Kidney (tissue), 22 donors: Measurements from ENCODE around the gene LCE6A. TPM values are rescaled to one million over a fixed set of nuclear protein-coding genes. Genes with fewer than 3 reads are reported as not detected.

Experiments
- DNase-seq, 5 donors: peaks; one replicate each; pipeline ENCODE4 v3.0.0-alpha.2; 2013 to 2020
- FAIRE-seq: peaks from 2 replicates; lab custom pipeline; 2012; peaks lifted over from hg19 to GRCh38; lab: Jason Lieb, UNC
- H3K27ac ChIP-seq, 2 donors: one replicate each; pipeline ENCODE4 v1.7.0; 2013; ENCODE audit warnings: low read depth in 2 of 2, low read length in 2 of 2, inconsistent platforms in 1 of 2
- H3K27me3 ChIP-seq: one replicate; pipeline ENCODE4 v1.7.1; 2013; ENCODE audit warnings: low read length, inconsistent platforms; ENCODE audit not compliant: control insufficient read depth, insufficient read depth
- H3K36me3 ChIP-seq, 3 donors: one replicate each; pipeline versions ENCODE4 v1.7.0 to v1.7.1; 2013; ENCODE audit warnings: low read length in 3 of 3, control low read depth in 1 of 3, inconsistent platforms in 1 of 3; ENCODE audit not compliant: insufficient read depth in 3 of 3, control insufficient read depth in 2 of 3
- H3K4me1 ChIP-seq, 3 donors: one replicate each; pipeline versions ENCODE4 v1.7.0 to v1.7.1; 2013; ENCODE audit warnings: low read length in 3 of 3, inconsistent platforms in 1 of 3, low read depth in 1 of 3; ENCODE audit not compliant: control insufficient read depth in 2 of 3, insufficient read depth in 2 of 3
- H3K4me3 ChIP-seq, 3 donors: one replicate each; pipeline versions ENCODE4 v1.7.0 to v1.8.1; 2013; ENCODE audit warnings: low read length in 3 of 3, control low read depth in 1 of 3, inconsistent platforms in 1 of 3
- H3K9ac ChIP-seq, 3 donors: one replicate each; pipeline versions ENCODE4 v1.7.0 to v1.7.1; 2013; ENCODE audit warnings: low read length in 3 of 3, control low read depth in 1 of 3, inconsistent platforms in 1 of 3
- H3K9me3 ChIP-seq, 3 donors: one replicate each; pipeline versions ENCODE4 v1.7.0 to v1.7.1; 2013; ENCODE audit warnings: low read length in 3 of 3, control low read depth in 1 of 3, inconsistent platforms in 1 of 3; ENCODE audit not compliant: control insufficient read depth in 2 of 3, insufficient read depth in 1 of 3
- CTCF ChIP-seq: IDR thresholded peaks from 3 replicates; pipeline ENCODE4 v1.5.1; 2012; ENCODE audit warnings: mild to moderate bottlenecking, moderate library complexity, borderline replicate concordance; ENCODE audit not compliant: insufficient read depth; ENCODE audit errors: extremely low read depth
- intact Hi-C: fragments of 100-400 bp; cut with DNase I; formaldehyde crosslinking; loops from one replicate; pipeline ENCODE4 v1.11.1; 2022
- long read RNA-seq, 10 donors: library from polyadenylated mRNA in 1 of 10; unstranded in 1 of 10; transcript quantifications; one replicate each; pipeline ENCODE4 v2.0.0 and lab custom pipeline, GENCODE V29; 2021 to 2026
- polyA plus RNA-seq: library from polyadenylated mRNA; stranded (reverse); fragments of 350-450 nt; fragmentation: Illumina TruSeq; extraction: RNeasy Lipid Tissue Mini Kit (QIAGEN cat#74804); gene quantifications from one replicate; pipeline ENCODE4 v1.2.3, GENCODE V29; 2014; ENCODE audit warnings: low read depth, low replicate concordance; ENCODE audit not compliant: insufficient read depth
- total RNA-seq: library from RNA; stranded (reverse); fragmentation: NEBNext Ultra II Directional; extraction: Animal tissue kit (Norgen Biotek cat#: 25700); gene quantifications from one replicate; pipeline ENCODE4 v1.2.1, GENCODE V29; 2021
- donor health status: control.
- donor health status: control.
- donor health status: control.
- donor health status: control.
- donor health status: control.
- donor health status: DM: yes; HTN: yes; CAD: no.
- donor health status: Normal renal cell carcinoma (clear cell type).

The LCE6A gene, protein sequence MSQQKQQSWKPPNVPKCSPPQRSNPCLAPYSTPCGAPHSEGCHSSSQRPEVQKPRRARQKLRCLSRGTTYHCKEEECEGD
- total RNA-seq, result not detected
- not detected for polyA plus RNA-seq
- long read RNA-seq, donor 1, result 0 reads
- long read RNA-seq, donor 2, result 0 reads
- long read RNA-seq, donor 3, result 0 reads
- long read RNA-seq, donor 4, result 0 reads
- long read RNA-seq, donor 5, result 0 reads
- long read RNA-seq, donor 6, result 0 reads
- long read RNA-seq, donor 7, result 0 reads
- long read RNA-seq, donor 8, result 0 reads
- long read RNA-seq, donor 9, result 0 reads
- long read RNA-seq, donor 10, result 0 reads

DNA sequence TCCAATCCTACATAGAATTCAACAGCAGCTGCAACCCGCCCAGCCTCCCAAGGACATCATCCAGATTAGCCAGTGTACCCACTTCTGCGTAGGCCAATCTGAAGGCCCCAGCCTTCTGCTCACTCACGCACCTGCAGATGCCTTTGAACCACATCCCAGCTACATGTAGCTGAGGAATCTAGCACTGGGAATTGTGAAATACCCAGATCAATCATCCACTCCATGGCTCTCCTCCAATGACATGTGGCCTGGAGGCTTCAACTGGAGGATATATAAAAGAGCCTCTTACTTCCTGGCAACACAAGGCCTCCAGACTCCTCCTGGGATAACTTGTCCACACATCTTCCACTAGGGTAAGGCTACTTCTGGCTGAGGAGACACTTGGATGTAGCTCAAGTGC lies at the start of gene LCE6A:
Gene LCE6A (plus strand): TSS at position 301 of the 400 bp plus-strand sequence. CDS start 665 bp downstream, outside the sequence.
- Histone ChIP-seq H3K4me1 (no peaks in the 10 kb centered on the region), H3K27me3 (no peaks in the 10 kb centered on the region), H3K36me3 (no peaks in the 10 kb centered on the region), H3K9me3 (no peaks in the 10 kb centered on the region), H3K4me3 (no peak within 1 kb of the TSS), H3K27ac (no peak within 1 kb of the TSS), H3K9ac (no peak within 1 kb of the TSS)
- DNase-seq, result no peak
- TF ChIP-seq CTCF, result no peak
- intact Hi-C loops, result no loop called here
- no peak for FAIRE-seq

- Histone ChIP-seq H3K4me1 (no peaks in the 10 kb centered on the region), H3K4me3 (no peak overlapping the region), H3K27me3 (no peaks in the 10 kb centered on the region), H3K9me3 (no peaks in the 10 kb centered on the region), H3K27ac (no peak overlapping the region), H3K36me3 (no peaks in the 10 kb centered on the region), H3K9ac (no peak overlapping the region)
- no peak for DNase-seq
- intact Hi-C loops, result no loop called here
- TF ChIP-seq CTCF, result no peak
- FAIRE-seq, result no peak
Measured at GRCh38 chr1:152795686-152796085, 47.0 kb upstream of the LCE6A start.

GRCh38 chr1:152796421-152796820 lies 46.2 kb upstream of the LCE6A start, which contains the start of gene LCE1D:
LCE1D (plus strand) TSS chr1:152796721; CDS start chr1:152797795, 1,074 bp downstream.
- no peaks in the 10 kb centered on the region for H3K36me3 ChIP-seq
- H3K4me3 ChIP-seq, result no peak within 1 kb of the TSS
- DNase-seq (no peak), FAIRE-seq (no peak)
- no peaks in the 10 kb centered on the region for H3K9me3 ChIP-seq
- no peak within 1 kb of the TSS for H3K27ac ChIP-seq
- intact Hi-C loops, result no loop called here
- no peak within 1 kb of the TSS for H3K9ac ChIP-seq
- no peaks in the 10 kb centered on the region for H3K27me3 ChIP-seq
- H3K4me1 ChIP-seq, result peaks cover 0 to 2% (median 0%) of the 10 kb centered on the region in 3 donors
- no peak for TF ChIP-seq CTCF
